Spinal cord (tissue), 10 donors: Measurements from ENCODE around the gene GPR107. TPM values are rescaled to one million over a fixed set of nuclear protein-coding genes. Genes with fewer than 3 reads are reported as not detected.

Experiments used
- DNase-seq, 6 donors: peaks; one replicate each; pipeline versions ENCODE4 v3.0.0 to v3.0.0-alpha.2; 2013 to 2015; ENCODE audit warnings: low spot score in 6 of 6, low read depth in 4 of 6
- H3K27ac ChIP-seq: one replicate; pipeline ENCODE4 v1.5.1; 2013; ENCODE audit warnings: low read depth, low read length, control low read depth
- H3K27me3 ChIP-seq: one replicate; pipeline ENCODE4 v1.6.1; 2013; ENCODE audit warnings: low read length; ENCODE audit not compliant: control insufficient read depth, insufficient read depth
- H3K36me3 ChIP-seq: one replicate; pipeline ENCODE4 v1.6.1; 2013; ENCODE audit warnings: low read length; ENCODE audit not compliant: control insufficient read depth, insufficient read depth
- H3K4me1 ChIP-seq: one replicate; pipeline ENCODE4 v1.6.1; 2013; ENCODE audit warnings: low read length; ENCODE audit not compliant: control insufficient read depth, insufficient read depth
- H3K4me3 ChIP-seq: one replicate; pipeline ENCODE4 v1.5.1; 2013; ENCODE audit warnings: low read depth, low read length, control low read depth
- H3K9me3 ChIP-seq: one replicate; pipeline ENCODE4 v1.6.1; 2013; ENCODE audit warnings: low read length; ENCODE audit not compliant: control insufficient read depth, insufficient read depth
- WGBS: methylation state at CpG from one replicate; pipeline ENCODE4 v1.1.5; 2013; ENCODE audit warnings: missing lambda C conversion rate; ENCODE audit not compliant: insufficient coverage; 5-methylcytosine and 5-hydroxymethylcytosine counted together
- polyA plus RNA-seq, 2 donors: library from polyadenylated mRNA; unstranded; fragments of 120-200 nt; gene quantifications; one replicate each; pipeline ENCODE4 v1.2.1, GENCODE V29; 2013; ENCODE audit not compliant: insufficient read length in 2 of 2
- total RNA-seq, 2 donors: library from RNA; depleted of rRNA in 1 of 2; stranded (reverse); fragments of 120-200 nt in 1 of 2; fragments of >200 nt in 1 of 2; gene quantifications; one replicate each; pipeline versions ENCODE4 v1.2.3 to v1.2.4, GENCODE V29; 2013 to 2014
- donor health status: healthy.

Gene GPR107
- total and polyA plus RNA-seq, 4 donors = 24.8 to 46.6 (median 44.2) TPM

GRCh38 chr9:130026583-130027340 lies 26.9 kb upstream of the GPR107 start:
- Histone ChIP-seq H3K4me3 (no peak overlapping the region), H3K4me1 (peaks cover 15% of the 10 kb centered on the region), H3K27me3 (no peaks in the 10 kb centered on the region), H3K9me3 (no peaks in the 10 kb centered on the region), H3K27ac (no peak overlapping the region), H3K36me3 (no peaks in the 10 kb centered on the region)
- WGBS = 90% methylated on average over 2 of the region's 2 CpGs
- no peak for DNase-seq

- 86% methylated on average over 4 of the region's 9 CpGs for whole genome bisulfite sequencing
- no peaks in the 10 kb centered on the region for H3K36me3 ChIP-seq
- DNase-seq = no peak
- H3K4me1 ChIP-seq = peaks cover 9% of the 10 kb centered on the region
- no peak overlapping the region for H3K27ac ChIP-seq
- H3K9me3 ChIP-seq = no peaks in the 10 kb centered on the region
- H3K27me3 ChIP-seq = no peaks in the 10 kb centered on the region
- H3K4me3 ChIP-seq = no peak overlapping the region
These were observed 26.0 kb upstream of the GPR107 start for GRCh38 chr9:130027533-130028365.

GRCh38 chr9:130028493-130029222 lies 25.0 kb upstream of the GPR107 start:
- H3K4me3 ChIP-seq = no peak overlapping the region
- no peak for DNase-seq
- no peaks in the 10 kb centered on the region for H3K9me3 ChIP-seq
- peaks cover 10% of the 10 kb centered on the region for H3K4me1 ChIP-seq
- WGBS = 86% methylated on average over 1 of the region's 6 CpGs
- no peaks in the 10 kb centered on the region for H3K27me3 ChIP-seq
- no peak overlapping the region for H3K27ac ChIP-seq
- no peaks in the 10 kb centered on the region for H3K36me3 ChIP-seq

- no peak overlapping the region for H3K27ac ChIP-seq
- H3K36me3 ChIP-seq = peaks cover 3% of the 10 kb centered on the region
- no peak for DNase-seq
- peaks cover 10% of the 10 kb centered on the region for H3K4me1 ChIP-seq
- H3K4me3 ChIP-seq = no peak overlapping the region
- H3K27me3 ChIP-seq = no peaks in the 10 kb centered on the region
- H3K9me3 ChIP-seq = no peaks in the 10 kb centered on the region
- 98% methylated on average over 4 of the region's 10 CpGs for WGBS
These were observed 24.3 kb upstream of the GPR107 start for GRCh38 chr9:130029223-130029973.

- Histone ChIP-seq H3K27me3 (no peaks in the 10 kb centered on the region), H3K4me3 (no peak overlapping the region), H3K9me3 (no peaks in the 10 kb centered on the region), H3K4me1 (peaks cover 10% of the 10 kb centered on the region), H3K27ac (no peak overlapping the region), H3K36me3 (peaks cover 3% of the 10 kb centered on the region)
- no peak for DNase-seq
- WGBS = no CpG with 5 or more reads among the region's 3 CpGs
These were observed 23.0 kb upstream of the GPR107 start for GRCh38 chr9:130030651-130031127.

- Histone ChIP-seq H3K4me1 (peaks cover 18% of the 10 kb centered on the region), H3K4me3 (no peak overlapping the region), H3K36me3 (peaks cover 3% of the 10 kb centered on the region), H3K27ac (no peak overlapping the region), H3K9me3 (no peaks in the 10 kb centered on the region), H3K27me3 (no peaks in the 10 kb centered on the region)
- no peak for DNase-seq
- WGBS = no CpG with 5 or more reads among the region's 1 CpG
These were observed 19.1 kb upstream of the GPR107 start for GRCh38 chr9:130034570-130034969.

- Histone ChIP-seq H3K4me1 (peaks cover 23% of the 10 kb centered on the region), H3K4me3 (no peak overlapping the region), H3K36me3 (peaks cover 3% of the 10 kb centered on the region), H3K9me3 (no peaks in the 10 kb centered on the region), H3K27ac (no peak overlapping the region), H3K27me3 (no peaks in the 10 kb centered on the region)
- no peak for DNase-seq
These were observed 17.6 kb upstream of the GPR107 start for GRCh38 chr9:130036099-130036498.

GRCh38 chr9:130039528-130040147 lies 14.1 kb upstream of the GPR107 start:
- Histone ChIP-seq H3K36me3 (no peaks in the 10 kb centered on the region), H3K9me3 (no peaks in the 10 kb centered on the region), H3K27ac (no peak overlapping the region), H3K4me3 (no peak overlapping the region), H3K27me3 (no peaks in the 10 kb centered on the region), H3K4me1 (peaks cover 26% of the 10 kb centered on the region)
- DNase-seq = no peak
- WGBS = 55% methylated on average over 4 of the region's 6 CpGs
